CD4-positive, alpha-beta T cell (primary cell): Measurements from ENCODE around the gene INPP4B. TPM values are rescaled to one million over a fixed set of nuclear protein-coding genes. Genes with fewer than 3 reads are reported as not detected.

Experiments
- ATAC-seq: fragments of 200-7000 bp; cut with Tn5 transposase; one replicate; pipeline ENCODE4 v1.10.0; 2022; ENCODE audit warnings: mild to moderate bottlenecking; ENCODE audit not compliant: poor library complexity
- CTCF ChIA-PET: fragments of 350-600 bp; sonication (Branson Sonifier 250); formaldehyde crosslinking; loops from one replicate; lab custom pipeline; 2021; ENCODE audit warnings: antibody characterized with exemption, inconsistent platforms; lab: Charles Lee
- POLR2A ChIA-PET: fragments of 350-600 bp; sonication (Branson Sonifier 250); formaldehyde crosslinking; loops from one replicate; lab custom pipeline; 2021; ENCODE audit warnings: antibody characterized with exemption, inconsistent platforms; lab: Charles Lee
- DNase-seq, 14 experiments: peaks; one replicate each; pipeline ENCODE4 v3.0.0-alpha.2; 2013 to 2020; ENCODE audit warnings: mixed read lengths in 2 of 14
- H3K27ac ChIP-seq, 2 donors: one replicate each; pipeline versions ENCODE4 v1.5.1 to v1.7.0; 2013; ENCODE audit warnings: low read length in 2 of 2, low read depth in 1 of 2, mild to moderate bottlenecking in 1 of 2
- H3K27me3 ChIP-seq, 2 experiments: 1 replicate in 1 of 2; 2 replicates in 1 of 2; pipeline versions ENCODE4 v1.6.1 to v1.7.0; 2013; ENCODE audit warnings: low read length in 2 of 2, control low read depth in 1 of 2, mild to moderate bottlenecking in 1 of 2, moderate library complexity in 1 of 2; ENCODE audit not compliant: insufficient read depth in 2 of 2, control insufficient read depth in 1 of 2
- H3K36me3 ChIP-seq: one replicate; pipeline ENCODE4 v1.6.1; 2013; ENCODE audit warnings: low read length, control low read depth; ENCODE audit not compliant: insufficient read depth
- H3K4me1 ChIP-seq: one replicate; pipeline ENCODE4 v1.6.1; 2013; ENCODE audit warnings: low read length, control low read depth; ENCODE audit not compliant: insufficient read depth
- H3K4me3 ChIP-seq: one replicate; pipeline ENCODE4 v1.5.1; 2013; ENCODE audit warnings: mild to moderate bottlenecking, low read length, moderate library complexity
- H3K9me3 ChIP-seq, 2 experiments: 1 replicate in 1 of 2; 2 replicates in 1 of 2; pipeline versions ENCODE4 v1.6.1 to v1.7.0; 2013; ENCODE audit warnings: low read length in 2 of 2, mild to moderate bottlenecking in 2 of 2, control low read depth in 1 of 2, moderate library complexity in 1 of 2; ENCODE audit not compliant: control insufficient read depth in 1 of 2, insufficient read depth in 1 of 2
- H3K27ac Mint-ChIP-seq: one replicate; pipeline ENCODE4 v1.8.0; 2020; ENCODE audit warnings: mixed read lengths
- H3K27me3 Mint-ChIP-seq: one replicate; pipeline ENCODE4 v1.8.0; 2021; ENCODE audit warnings: mixed read lengths
- H3K36me3 Mint-ChIP-seq: one replicate; pipeline ENCODE4 v1.8.0; 2021; ENCODE audit warnings: low read depth, mixed read lengths
- H3K4me1 Mint-ChIP-seq: one replicate; pipeline ENCODE4 v1.8.0; 2021; ENCODE audit warnings: low read depth, mixed read lengths
- H3K4me3 Mint-ChIP-seq: one replicate; pipeline ENCODE4 v1.8.0; 2020; ENCODE audit warnings: mild to moderate bottlenecking, mixed read lengths
- H3K9me3 Mint-ChIP-seq: one replicate; pipeline ENCODE4 v1.8.0; 2020; ENCODE audit warnings: mixed read lengths
- CTCF ChIP-seq: fragments of 200-600 bp; IDR thresholded peaks from one replicate; pipeline ENCODE4 v1.8.0; 2022; ENCODE audit warnings: antibody characterized with exemption, mild to moderate bottlenecking
- intact Hi-C, 2 experiments: fragments of 100-400 bp; cut with DNase I in 1 of 2; cut with micrococcal nuclease in 1 of 2; formaldehyde crosslinking; loops; one replicate each; pipeline versions ENCODE4 v1.15.1 to v1.9.0; 2023 to 2025; cut with DNase I, micrococcal nuclease
- total RNA-seq, 174 experiments: library from RNA in 2 of 174; stranded (reverse) in 2 of 174; gene quantifications; one replicate each; pipeline ENCODE4 v1.2.3 and lab custom pipeline; 2021 to 2026

Gene INPP4B
- total RNA-seq, 2 experiments from 2014 or later: 50.7 to 53.8 TPM

GRCh38 chr4:142278171-142278570 is 567.9 kb downstream of the INPP4B start:
- Histone ChIP-seq H3K27ac (no peak overlapping the region), H3K9me3 (no peaks in the 10 kb centered on the region), H3K4me3 (no peak overlapping the region), H3K36me3 (peaks cover 11% of the 10 kb centered on the region), H3K4me1 (peaks cover 6% of the 10 kb centered on the region), H3K27me3 (no peaks in the 10 kb centered on the region)
- Mint-ChIP-seq H3K4me3 (no peak overlapping the region), H3K9me3 (no peaks in the 10 kb centered on the region), H3K4me1 (peaks cover 62% of the 10 kb centered on the region), H3K27ac (no peak overlapping the region), H3K36me3 (peaks cover 33% of the 10 kb centered on the region), H3K27me3 (no peaks in the 10 kb centered on the region)
- CTCF ChIA-PET: no interaction called here
- POLR2A ChIA-PET: no interaction called here
- ATAC-seq (no peak), DNase-seq (no peak)
- intact Hi-C loops: loop anchor here in 1 of 2 experiments (10.0 kb wide), 1 partner anchor 153 kb away; no protein-coding TSS in a partner anchor
- no peak for TF ChIP-seq CTCF

- Histone ChIP-seq H3K27ac (no peak overlapping the region), H3K9me3 (no peaks in the 10 kb centered on the region), H3K4me3 (no peak overlapping the region), H3K4me1 (no peaks in the 10 kb centered on the region), H3K27me3 (no peaks in the 10 kb centered on the region), H3K36me3 (peaks cover 25% of the 10 kb centered on the region)
- H3K27ac Mint-ChIP-seq: peak overlapping the region; percentile 63
- ATAC-seq: no peak
- H3K4me3 Mint-ChIP-seq: no peak overlapping the region
- no peak for DNase-seq
- peaks cover 79% of the 10 kb centered on the region for H3K4me1 Mint-ChIP-seq
- ChIA-PET CTCF (interaction anchor here (0.7 to 2.4 kb wide), 2 partner anchors 9 to 11 kb away, joined by 3 to 9 read pairs; no protein-coding TSS in a partner anchor), POLR2A (no interaction called here)
- H3K27me3 Mint-ChIP-seq: no peaks in the 10 kb centered on the region
- peaks cover 57% of the 10 kb centered on the region for H3K36me3 Mint-ChIP-seq
- no peaks in the 10 kb centered on the region for H3K9me3 Mint-ChIP-seq
- intact Hi-C loops: loop anchor here in 1 of 2 experiments (10.0 kb wide), 1 partner anchor 149 kb away; no protein-coding TSS in a partner anchor
- TF ChIP-seq CTCF: no peak
These were observed 572.0 kb downstream of the INPP4B start for GRCh38 chr4:142274137-142274536.

DNA sequence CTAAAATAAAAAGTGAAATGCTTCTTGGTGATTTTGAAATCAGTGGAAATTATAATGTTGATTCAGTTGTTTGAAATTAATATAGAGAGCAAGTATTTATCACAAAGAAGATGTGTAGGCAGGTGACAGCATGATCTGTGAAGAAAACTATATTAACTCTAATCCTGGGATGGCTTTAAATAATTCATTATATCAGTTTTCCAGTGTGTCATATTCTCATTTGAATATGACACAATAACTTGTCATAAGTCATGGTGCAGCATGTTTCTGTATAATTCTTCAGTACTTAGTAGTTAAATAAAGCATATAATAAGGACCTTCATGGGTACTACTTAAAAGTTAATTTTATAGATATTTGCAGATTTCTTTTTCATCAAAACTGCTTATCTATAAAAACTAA is 573.6 kb downstream of the INPP4B start:
- H3K27me3 ChIP-seq: no peaks in the 10 kb centered on the region
- H3K4me1 ChIP-seq: no peaks in the 10 kb centered on the region
- H3K4me3 ChIP-seq: no peak overlapping the region
- no peak for TF ChIP-seq CTCF
- H3K27ac ChIP-seq: no peak overlapping the region
- peaks cover 24% of the 10 kb centered on the region for H3K36me3 ChIP-seq
- ATAC-seq (no peak), DNase-seq (no peak)
- H3K36me3 Mint-ChIP-seq: peaks cover 63% of the 10 kb centered on the region
- H3K4me1 Mint-ChIP-seq: peaks cover 83% of the 10 kb centered on the region
- ChIA-PET POLR2A (interaction anchor here (0.8 kb wide), 1 partner anchor 10 kb away, joined by 3 read pairs; no protein-coding TSS in a partner anchor), CTCF (interaction anchor here (1.8 to 2.4 kb wide), 2 partner anchors 10 to 11 kb away, joined by 5 to 9 read pairs; no protein-coding TSS in a partner anchor)
- intact Hi-C loops: loop anchor here in 1 of 2 experiments (10.0 kb wide), 1 partner anchor 148 kb away; no protein-coding TSS in a partner anchor
- no peaks in the 10 kb centered on the region for H3K9me3 Mint-ChIP-seq
- no peaks in the 10 kb centered on the region for H3K27me3 Mint-ChIP-seq
- no peak overlapping the region for H3K27ac Mint-ChIP-seq
- no peak overlapping the region for H3K4me3 Mint-ChIP-seq
- no peaks in the 10 kb centered on the region for H3K9me3 ChIP-seq
